HCT116 (cell line): Measurements from ENCODE around the gene INSYN1. TPM values are rescaled to one million over a fixed set of nuclear protein-coding genes. Genes with fewer than 3 reads are reported as not detected.

Experiments used
- ATAC-seq: fragments of 200-7000 bp; cut with Tn5 transposase; 2 replicates; pipeline ENCODE4 v1.9.1; 2020; ENCODE audit warnings: mild to moderate bottlenecking, moderate library complexity
- BruUV-seq: library from RNA; stranded (reverse); fragments of 400-500 nt; replicated peaks from 2 replicates; lab custom pipeline; 2021; lab: Mats Ljungman, UMichigan
- CTCF ChIA-PET: fragments of 300-600 bp; sonication (Branson Sonifier 250); formaldehyde crosslinking; loops from one replicate; lab custom pipeline; 2021; ENCODE audit warnings: antibody characterized with exemption; lab: Charles Lee
- POLR2A ChIA-PET: fragments of 300-600, 350-600 bp; sonication (Branson Sonifier 250); formaldehyde crosslinking; loops from one replicate; lab custom pipeline; 2021; ENCODE audit warnings: antibody characterized with exemption; lab: Charles Lee
- RAD21 ChIA-PET, 2 experiments: fragments of 300-600 bp; sonication (Branson Sonifier 250); formaldehyde crosslinking; loops; one replicate each; lab custom pipeline; 2023; ENCODE audit warnings: low total read pairs in 2 of 2; ENCODE audit not compliant: uncharacterized antibody in 2 of 2, unreplicated experiment in 2 of 2, low non-redundant PET in 1 of 2; lab: Charles Lee
- DNase-seq: peaks from one replicate; pipeline ENCODE4 v3.0.0-alpha.2; 2010; ENCODE audit warnings: low read depth, low spot score
- H2AFZ ChIP-seq: fragments of 200-600 bp; shearing (Covaris generic), sonication (generic); 2 replicates; pipeline ENCODE4 v1.6.1; 2017; ENCODE audit warnings: low read depth, mixed run types, mixed read lengths, antibody characterized with exemption, low read length; ENCODE audit not compliant: poor library complexity, severe bottlenecking
- H3K27ac ChIP-seq: 2 replicates; pipeline ENCODE4 v1.5.1; 2012; ENCODE audit warnings: low read depth, low read length
- H3K27me3 ChIP-seq: fragments of 200-600 bp; sonication (generic); 2 replicates; pipeline ENCODE4 v1.6.1; 2016; ENCODE audit warnings: mixed run types, low read length, mixed read lengths; ENCODE audit not compliant: insufficient read depth
- H3K36me3 ChIP-seq, 2 experiments: fragments of 200-500 bp in 1 of 2; fragments of 200-600 bp in 1 of 2; sonication (Bioruptor generic) in 1 of 2; sonication (generic) in 1 of 2; 2 replicates each; pipeline versions ENCODE4 v1.5.1 to v1.6.1; 2014 to 2016; ENCODE audit warnings: low read length in 2 of 2, inconsistent platforms in 1 of 2, mixed read lengths in 1 of 2, mixed run types in 1 of 2; ENCODE audit not compliant: insufficient read depth in 2 of 2, control insufficient read depth in 1 of 2
- H3K4me1 ChIP-seq, 2 experiments: fragments of 200-600 bp in 1 of 2; sonication (generic) in 1 of 2; 2 replicates each; pipeline versions ENCODE4 v1.5.1 to v1.6.1; 2012 to 2017; ENCODE audit warnings: low read length in 2 of 2, inconsistent platforms in 1 of 2, mild to moderate bottlenecking in 1 of 2, mixed read lengths in 1 of 2, mixed run types in 1 of 2, moderate library complexity in 1 of 2; ENCODE audit not compliant: insufficient read depth in 2 of 2, control insufficient read depth in 1 of 2
- H3K4me2 ChIP-seq: fragments of 200-600 bp; sonication (generic); 2 replicates; pipeline ENCODE4 v1.6.1; 2017; ENCODE audit warnings: mixed run types, low read length, mixed read lengths
- H3K4me3 ChIP-seq, 2 experiments: fragments of 200-600 bp in 1 of 2; sonication (generic) in 1 of 2; replicated peaks in 1 of 2; 2 replicates each; pipeline ENCODE4 v1.5.1; 2011 to 2016; ENCODE audit warnings: low read length in 2 of 2, control low read depth in 1 of 2, low read depth in 1 of 2, mild to moderate bottlenecking in 1 of 2, mixed read lengths in 1 of 2, mixed run types in 1 of 2
- H3K79me2 ChIP-seq: fragments of 200-600 bp; sonication (generic); 2 replicates; pipeline ENCODE4 v1.6.1; 2017; ENCODE audit warnings: mild to moderate bottlenecking, mixed run types, low read length, moderate library complexity, mixed read lengths; ENCODE audit not compliant: insufficient read depth
- H3K9ac ChIP-seq: fragments of 200-600 bp; sonication (generic); 2 replicates; pipeline ENCODE4 v1.6.1; 2016; ENCODE audit warnings: low read length, mixed read lengths
- H3K9me2 ChIP-seq: fragments of 200-600 bp; sonication (generic), shearing (Covaris generic); 2 replicates; pipeline ENCODE4 v1.6.1; 2017; ENCODE audit warnings: mixed run types, mild to moderate bottlenecking, moderate library complexity; ENCODE audit not compliant: insufficient read depth
- H3K9me3 ChIP-seq, 2 experiments: fragments of 200-500 bp in 1 of 2; fragments of 200-600 bp in 1 of 2; sonication (Bioruptor generic) in 1 of 2; sonication (generic) in 1 of 2; 2 replicates each; pipeline ENCODE4 v1.6.1; 2014 to 2017; ENCODE audit warnings: low read length in 2 of 2, mixed read lengths in 2 of 2, inconsistent platforms in 1 of 2, low read depth in 1 of 2, mild to moderate bottlenecking in 1 of 2, mixed run types in 1 of 2, moderate library complexity in 1 of 2; ENCODE audit not compliant: control insufficient read depth in 1 of 2, insufficient read depth in 1 of 2
- H4K20me1 ChIP-seq: fragments of 200-600 bp; sonication (generic), shearing (Covaris generic); 2 replicates; pipeline ENCODE4 v1.6.1; 2017; ENCODE audit warnings: mixed run types, mild to moderate bottlenecking, moderate library complexity; ENCODE audit not compliant: insufficient read depth
- CBX3 ChIP-seq: IDR thresholded peaks from 2 replicates; pipeline ENCODE4 v1.6.1; 2012; ENCODE audit warnings: low read depth
- CTCF ChIP-seq, 3 experiments: fragments of 200-600 bp in 1 of 3; sonication (generic) in 1 of 3; IDR thresholded peaks in 2 of 3; conservative IDR thresholded peaks in 1 of 3; 2 replicates each; pipeline ENCODE4 v1.5.1; 2012 to 2017; ENCODE audit warnings: low read depth in 2 of 3, low read length in 2 of 3, antibody characterized with exemption in 1 of 3, borderline replicate concordance in 1 of 3, control low read depth in 1 of 3, mild to moderate bottlenecking in 1 of 3, mixed read lengths in 1 of 3, mixed run types in 1 of 3, moderate library complexity in 1 of 3; ENCODE audit not compliant: insufficient read depth in 1 of 3
- ELF1 ChIP-seq: IDR thresholded peaks from 2 replicates; pipeline ENCODE4 v1.6.1; 2012; ENCODE audit warnings: low read depth, borderline replicate concordance
- EZH2 ChIP-seq: fragments of 200-600 bp; sonication (generic); IDR thresholded peaks from 2 replicates; pipeline ENCODE4 v1.6.1; 2017; ENCODE audit warnings: antibody characterized with exemption, mixed run types
- EZH2phosphoT487 ChIP-seq: fragments of 200-600 bp; IDR thresholded peaks from 2 replicates; pipeline ENCODE4 v1.6.1; 2018; ENCODE audit warnings: antibody characterized with exemption, borderline replicate concordance
- FOSL1 ChIP-seq: IDR thresholded peaks from 2 replicates; pipeline ENCODE4 v1.6.1; 2012; ENCODE audit warnings: low read depth
- JUND ChIP-seq: IDR thresholded peaks from 2 replicates; pipeline ENCODE4 v1.6.1; 2012
- MAX ChIP-seq: IDR thresholded peaks from 2 replicates; pipeline ENCODE4 v1.6.1; 2012
- POLR2A ChIP-seq: IDR thresholded peaks from 2 replicates; pipeline ENCODE4 v1.7.0; 2011; ENCODE audit warnings: borderline replicate concordance; ENCODE audit not compliant: insufficient read depth, insufficient read length; ENCODE audit errors: extremely low read depth
- POLR2AphosphoS5 ChIP-seq: IDR thresholded peaks from 2 replicates; pipeline ENCODE4 v1.6.1; 2011; ENCODE audit warnings: mild to moderate bottlenecking, low read depth, low read length, moderate library complexity
- RAD21 ChIP-seq: IDR thresholded peaks from 2 replicates; pipeline ENCODE4 v1.6.1; 2012; ENCODE audit warnings: low read depth, mild to moderate bottlenecking
- REST ChIP-seq: IDR thresholded peaks from 2 replicates; pipeline ENCODE4 v1.6.1; 2012; ENCODE audit warnings: low read depth
- SIN3A ChIP-seq: IDR thresholded peaks from 2 replicates; pipeline ENCODE4 v1.6.1; 2012; ENCODE audit warnings: low read depth
- SP1 ChIP-seq: IDR thresholded peaks from 2 replicates; pipeline ENCODE4 v1.6.1; 2012; ENCODE audit warnings: low read depth
- YY1 ChIP-seq: IDR thresholded peaks from 2 replicates; pipeline ENCODE4 v1.6.1; 2011; ENCODE audit warnings: low read length, low read depth, moderate library complexity, mild to moderate bottlenecking; ENCODE audit not compliant: insufficient replicate concordance; ENCODE audit errors: extremely low read depth
- ZBTB33 ChIP-seq: IDR thresholded peaks from 2 replicates; pipeline ENCODE4 v1.6.1; 2011; ENCODE audit warnings: mild to moderate bottlenecking, low read length, moderate library complexity; ENCODE audit not compliant: insufficient replicate concordance; ENCODE audit errors: extremely low read depth
- ZFX ChIP-seq: fragments of 450-650 bp; IDR thresholded peaks from 2 replicates; pipeline ENCODE4 v1.6.1; 2017
- ZNF274 ChIP-seq: fragments of 200-500 bp; sonication (Bioruptor generic); IDR thresholded peaks from 2 replicates; pipeline ENCODE4 v1.6.1; 2014; ENCODE audit warnings: mild to moderate bottlenecking, low read depth, low read length, inconsistent platforms
- intact Hi-C: fragments of 100-400 bp; cut with micrococcal nuclease; formaldehyde crosslinking; loops from 2 replicates; pipeline ENCODE4 v1.10.0; 2022
- total RNA-seq: library from RNA; stranded (reverse); gene quantifications from one replicate; pipeline ENCODE4 v1.2.1, GENCODE V29; 2021; ENCODE audit not compliant: unreplicated experiment

Gene INSYN1
- total RNA-seq, 1 experiment from 2014 or later: 2.0 TPM

DNA sequence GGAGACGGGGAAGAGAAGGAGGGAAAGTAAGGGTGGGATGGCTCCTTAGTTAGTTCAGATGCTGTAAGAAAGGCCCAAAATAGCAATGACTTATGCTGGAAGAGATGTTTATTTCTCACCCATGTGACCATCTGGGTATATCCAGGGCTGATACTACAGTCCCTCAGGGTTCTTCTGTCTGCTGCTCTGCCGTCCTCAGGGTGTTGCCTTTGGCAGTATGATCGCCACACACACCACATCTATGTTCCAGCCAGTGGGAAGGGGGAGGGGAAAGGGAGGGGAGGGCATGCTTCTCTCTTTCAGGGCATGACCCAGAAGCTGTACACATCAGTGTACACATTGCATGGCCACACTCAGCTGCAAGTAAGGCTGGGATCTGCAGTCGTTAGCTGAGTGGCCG, 58.7 kb downstream of the INSYN1 start:
- no peak for ATAC-seq

More for the DNA sequence above, 58.7 kb downstream of the INSYN1 start:
- ChIA-PET CTCF (interaction anchor here (0.8 to 1.4 kb wide), 5 partner anchors 11 to 134 kb away, joined by 3 to 4 read pairs (median 4); no protein-coding TSS in a partner anchor), RAD21 (no interaction called here), POLR2A (no interaction called here)
- H2AFZ ChIP-seq: no peak overlapping the region
- H3K27me3 ChIP-seq: no peaks in the 10 kb centered on the region
- peaks cover 74% of the 10 kb centered on the region for H3K79me2 ChIP-seq
- no peaks in the 10 kb centered on the region for H3K9me3 ChIP-seq
- TF ChIP-seq POLR2AphosphoS5: no peak
- TF ChIP-seq FOSL1: no peak
- no peak for TF ChIP-seq YY1
- no peak for TF ChIP-seq CBX3
- TF ChIP-seq SP1: no peak
- no peak for TF ChIP-seq CTCF (IDR thresholded peaks at IDR 0.05 in 2 of 3, conservative IDR thresholded peaks at IDR 0.05 in 1 of 3; ENCODE audit: borderline replicate concordance in 1 of 3, insufficient read depth in 1 of 3, low read depth in 2 of 3, low read length in 2 of 3)
- no peak for TF ChIP-seq POLR2A
- TF ChIP-seq EZH2: no peak
- TF ChIP-seq EZH2phosphoT487: no peak
- TF ChIP-seq MAX: no peak
- TF ChIP-seq ZFX: no peak
- TF ChIP-seq JUND: no peak
- no peak for TF ChIP-seq REST
- no peak for TF ChIP-seq ZNF274
- TF ChIP-seq ELF1: no peak
- TF ChIP-seq ZBTB33: no peak
- no peak for TF ChIP-seq RAD21
- TF ChIP-seq SIN3A: no peak
- no peak overlapping the region for H3K4me3 ChIP-seq
- H3K27ac ChIP-seq: no peak overlapping the region
- no peaks in the 10 kb centered on the region for H3K9me2 ChIP-seq
- H3K36me3 ChIP-seq: peaks cover 0 to 3% of the 10 kb centered on the region in 2 experiments; a peak in 1 of 4 replicates
- no TSS peak for BruUV-seq
- no peak for DNase-seq
- intact Hi-C loops: no loop called here
- H4K20me1 ChIP-seq: no peaks in the 10 kb centered on the region
- peaks cover 6 to 34% of the 10 kb centered on the region in 2 experiments for H3K4me1 ChIP-seq
- H3K4me2 ChIP-seq: no peak overlapping the region
- H3K9ac ChIP-seq: no peak overlapping the region
